ENCODE measurements around the gene PBX3.

GRCh38 chr9:125759764-125760129 is 12.6 kb downstream of the PBX3 start:
- no peak for TF ChIP-seq CTCF (IDR thresholded peaks at IDR 0.05)
- no peak for TF ChIP-seq POLR2A (IDR thresholded peaks at IDR 0.05)
- no peak for TF ChIP-seq EP300 (IDR thresholded peaks at IDR 0.05)
